ENCODE measurements around the gene IGFBP7.

Gene IGFBP7

DNA sequence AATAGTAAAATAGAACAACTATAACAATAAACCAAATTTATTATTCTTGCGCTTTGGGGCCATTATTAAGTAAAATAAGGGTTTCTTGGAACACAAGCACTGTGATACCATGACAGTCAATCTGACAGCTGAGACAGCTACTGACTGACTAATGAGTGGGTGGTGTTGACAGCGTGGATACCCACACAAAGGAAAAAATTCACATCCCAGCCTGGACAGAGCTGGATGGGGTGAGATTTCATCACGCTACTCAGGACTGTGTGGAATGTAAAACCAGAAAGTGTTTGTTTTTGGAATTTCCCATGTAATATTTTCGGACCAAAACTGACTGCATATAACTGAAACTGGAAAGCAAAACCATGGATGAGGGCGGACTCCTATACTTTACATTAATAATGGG is 48.8 kb downstream of the IGFBP7 start:
- TF ChIP-seq, protein P1, sequence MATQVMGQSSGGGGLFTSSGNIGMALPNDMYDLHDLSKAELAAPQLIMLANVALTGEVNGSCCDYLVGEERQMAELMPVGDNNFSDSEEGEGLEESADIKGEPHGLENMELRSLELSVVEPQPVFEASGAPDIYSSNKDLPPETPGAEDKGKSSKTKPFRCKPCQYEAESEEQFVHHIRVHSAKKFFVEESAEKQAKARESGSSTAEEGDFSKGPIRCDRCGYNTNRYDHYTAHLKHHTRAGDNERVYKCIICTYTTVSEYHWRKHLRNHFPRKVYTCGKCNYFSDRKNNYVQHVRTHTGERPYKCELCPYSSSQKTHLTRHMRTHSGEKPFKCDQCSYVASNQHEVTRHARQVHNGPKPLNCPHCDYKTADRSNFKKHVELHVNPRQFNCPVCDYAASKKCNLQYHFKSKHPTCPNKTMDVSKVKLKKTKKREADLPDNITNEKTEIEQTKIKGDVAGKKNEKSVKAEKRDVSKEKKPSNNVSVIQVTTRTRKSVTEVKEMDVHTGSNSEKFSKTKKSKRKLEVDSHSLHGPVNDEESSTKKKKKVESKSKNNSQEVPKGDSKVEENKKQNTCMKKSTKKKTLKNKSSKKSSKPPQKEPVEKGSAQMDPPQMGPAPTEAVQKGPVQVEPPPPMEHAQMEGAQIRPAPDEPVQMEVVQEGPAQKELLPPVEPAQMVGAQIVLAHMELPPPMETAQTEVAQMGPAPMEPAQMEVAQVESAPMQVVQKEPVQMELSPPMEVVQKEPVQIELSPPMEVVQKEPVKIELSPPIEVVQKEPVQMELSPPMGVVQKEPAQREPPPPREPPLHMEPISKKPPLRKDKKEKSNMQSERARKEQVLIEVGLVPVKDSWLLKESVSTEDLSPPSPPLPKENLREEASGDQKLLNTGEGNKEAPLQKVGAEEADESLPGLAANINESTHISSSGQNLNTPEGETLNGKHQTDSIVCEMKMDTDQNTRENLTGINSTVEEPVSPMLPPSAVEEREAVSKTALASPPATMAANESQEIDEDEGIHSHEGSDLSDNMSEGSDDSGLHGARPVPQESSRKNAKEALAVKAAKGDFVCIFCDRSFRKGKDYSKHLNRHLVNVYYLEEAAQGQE (IDR thresholded peaks at IDR 0.05; ENCODE audit: insufficient read depth in 1 of 2, low read depth in 2 of 2, low read length in 2 of 2): no peak
- no peak for TF ChIP-seq SIN3A (IDR thresholded peaks at IDR 0.05; ENCODE audit: borderline replicate concordance, insufficient read depth, low read length)
- TF ChIP-seq POLR2AphosphoS5 (IDR thresholded peaks at IDR 0.05; ENCODE audit: low read depth, low read length): no peak
- TF ChIP-seq TAF1 (IDR thresholded peaks at IDR 0.05; ENCODE audit: borderline replicate concordance, insufficient read depth, low read length): no peak
- no peak for TF ChIP-seq FOXP2 (optimal IDR thresholded peaks at IDR 0.05; ENCODE audit: borderline replicate concordance, extremely low read depth, extremely low read length, insufficient read depth)

DNA sequence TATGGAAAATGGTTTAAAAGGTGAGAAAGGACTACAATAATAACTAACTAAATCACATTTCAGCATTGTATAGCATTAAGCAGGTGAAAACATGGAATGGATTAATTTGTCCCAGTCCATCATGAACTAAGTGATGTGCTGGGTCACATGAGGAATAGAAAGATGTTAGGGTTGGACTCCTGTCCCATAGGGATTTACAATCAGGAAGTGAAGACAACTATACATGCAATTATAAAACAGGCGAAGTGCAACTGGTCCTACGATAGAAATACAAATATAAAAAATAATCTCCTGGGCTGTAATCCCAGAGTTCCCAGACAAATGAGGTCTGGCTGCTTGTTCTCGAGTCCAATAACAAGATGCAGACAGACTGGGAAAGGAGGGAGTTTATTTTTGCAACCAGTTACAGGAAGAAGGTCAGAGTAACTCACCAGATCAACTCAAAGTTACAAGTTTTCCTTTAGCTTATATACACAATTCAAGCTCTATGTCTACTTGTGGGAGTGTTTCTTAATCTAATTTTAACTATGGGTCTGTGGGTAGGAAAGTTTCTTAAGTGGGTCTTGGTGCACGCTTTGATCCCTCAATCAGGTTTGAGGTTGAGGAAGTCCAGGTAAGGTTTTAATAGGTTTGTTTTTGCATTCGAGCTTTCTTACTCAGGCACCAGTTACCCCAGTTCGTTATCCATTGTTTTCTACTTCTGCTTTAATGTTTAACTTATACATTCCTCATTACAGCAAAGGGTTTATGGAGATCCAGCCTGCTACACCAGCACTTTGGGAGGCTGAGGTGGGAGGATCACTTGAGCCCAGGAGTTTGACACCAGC is 50.1 kb downstream of the IGFBP7 start:
- TF ChIP-seq TAF1 (IDR thresholded peaks at IDR 0.05; ENCODE audit: borderline replicate concordance, insufficient read depth, low read length) (no peak), FOXP2 (optimal IDR thresholded peaks at IDR 0.05; ENCODE audit: borderline replicate concordance, extremely low read depth, extremely low read length, insufficient read depth) (no peak), SIN3A (IDR thresholded peaks at IDR 0.05; ENCODE audit: borderline replicate concordance, insufficient read depth, low read length) (no peak), POLR2AphosphoS5 (IDR thresholded peaks at IDR 0.05; ENCODE audit: low read depth, low read length) (no peak)
- TF ChIP-seq, protein P1 (IDR thresholded peaks at IDR 0.05; ENCODE audit: insufficient read depth in 1 of 2, low read depth in 2 of 2, low read length in 2 of 2): no peak

DNA sequence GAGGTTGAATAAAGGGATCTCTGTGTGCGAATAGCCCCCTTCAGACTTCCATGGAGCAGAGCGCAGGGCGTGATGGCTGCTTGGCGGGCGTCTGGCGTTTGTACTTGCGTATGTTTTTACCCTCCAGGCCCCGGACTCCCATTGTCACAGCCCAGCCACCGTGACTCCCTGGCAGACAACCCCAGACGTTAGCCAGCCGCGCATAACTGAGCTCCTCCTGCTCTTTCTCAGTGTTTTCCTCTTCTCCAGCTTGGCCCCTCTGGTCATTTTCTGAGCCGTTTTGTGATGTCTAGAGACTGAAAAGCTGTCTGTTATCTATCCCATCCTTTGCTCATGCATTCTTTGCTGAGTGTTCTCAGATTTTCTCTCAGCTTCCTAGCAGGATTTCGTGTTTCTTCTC is 54.3 kb downstream of the IGFBP7 start:
- TF ChIP-seq, protein P1 (IDR thresholded peaks at IDR 0.05; ENCODE audit: insufficient read depth in 1 of 2, low read depth in 2 of 2, low read length in 2 of 2): no peak
- TF ChIP-seq FOXP2 (optimal IDR thresholded peaks at IDR 0.05; ENCODE audit: borderline replicate concordance, extremely low read depth, extremely low read length, insufficient read depth): no peak
- TF ChIP-seq POLR2AphosphoS5 (IDR thresholded peaks at IDR 0.05; ENCODE audit: low read depth, low read length): no peak
- no peak for TF ChIP-seq TAF1 (IDR thresholded peaks at IDR 0.05; ENCODE audit: borderline replicate concordance, insufficient read depth, low read length)
- TF ChIP-seq SIN3A (IDR thresholded peaks at IDR 0.05; ENCODE audit: borderline replicate concordance, insufficient read depth, low read length): no peak

DNA sequence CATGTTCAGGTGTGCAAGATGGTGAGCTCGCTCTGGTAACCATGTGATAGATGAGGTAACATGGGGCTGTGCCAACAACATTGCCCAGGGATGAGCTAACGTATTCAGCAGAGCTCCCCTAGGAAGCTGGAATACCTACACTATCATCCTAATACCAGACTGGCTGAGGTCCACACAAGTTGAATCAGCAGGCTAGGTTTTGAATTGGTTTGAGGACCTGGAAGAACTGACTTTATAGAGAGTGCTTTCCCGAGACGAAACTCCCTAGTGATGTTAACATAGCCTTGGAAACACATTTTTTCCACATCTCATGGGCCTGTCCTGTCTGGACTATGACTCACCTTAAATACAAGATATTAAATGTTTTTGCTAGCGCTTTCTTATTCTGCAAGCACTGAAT is 56.7 kb downstream of the IGFBP7 start:
- TF ChIP-seq TAF1 (IDR thresholded peaks at IDR 0.05; ENCODE audit: borderline replicate concordance, insufficient read depth, low read length) (no peak), FOXP2 (optimal IDR thresholded peaks at IDR 0.05; ENCODE audit: borderline replicate concordance, extremely low read depth, extremely low read length, insufficient read depth) (no peak), POLR2AphosphoS5 (IDR thresholded peaks at IDR 0.05; ENCODE audit: low read depth, low read length) (no peak), SIN3A (IDR thresholded peaks at IDR 0.05; ENCODE audit: borderline replicate concordance, insufficient read depth, low read length) (no peak)
- TF ChIP-seq, protein P1 (IDR thresholded peaks at IDR 0.05; ENCODE audit: insufficient read depth in 1 of 2, low read depth in 2 of 2, low read length in 2 of 2): no peak
